Non-pigmented ciliary epithelial cell (primary cell): ENCODE data around the gene WEE2.

ENCODE experiments used
- DNase-seq: peaks from one replicate; pipeline ENCODE4 v3.0.0-alpha.2; 2010; ENCODE audit warnings: low read depth

Gene WEE2

GRCh38 chr7:141691540-141691939 lies 16.6 kb upstream of the WEE2 start:
- DNase-seq = no peak

- no peak for DNase-seq
Measured at GRCh38 chr7:141691961-141692360, 16.2 kb upstream of the WEE2 start.

GRCh38 chr7:141693082-141693481 lies 15.1 kb upstream of the WEE2 start:
- DNase-seq = no peak

GRCh38 chr7:141695803-141696289 lies 12.3 kb upstream of the WEE2 start:
- DNase-seq = no peak

GRCh38 chr7:141696348-141696747 lies 11.8 kb upstream of the WEE2 start:
- no peak for DNase-seq

GRCh38 chr7:141697211-141697871 lies 10.8 kb upstream of the WEE2 start:
- peak; percentile 65 for DNase-seq

- DNase-seq = no peak
Measured at GRCh38 chr7:141698247-141699015, 9.7 kb upstream of the WEE2 start.

GRCh38 chr7:141699860-141700259 lies 8.3 kb upstream of the WEE2 start:
- no peak for DNase-seq

GRCh38 chr7:141700296-141700847 lies 7.8 kb upstream of the WEE2 start:
- no peak for DNase-seq

- no peak for DNase-seq
Measured at GRCh38 chr7:141700848-141701371, 7.2 kb upstream of the WEE2 start.

GRCh38 chr7:141701489-141702046 lies 6.6 kb upstream of the WEE2 start:
- no peak for DNase-seq

GRCh38 chr7:141702047-141702567 lies 6.0 kb upstream of the WEE2 start, which contains the start of gene DENND11:
TSS of gene DENND11 (minus strand) at chr7:141702166. CDS start at chr7:141702153, 13 bp downstream.
- DNase-seq = no peak

GRCh38 chr7:141702892-141703291 lies 5.3 kb upstream of the WEE2 start:
- DNase-seq = no peak

GRCh38 chr7:141704112-141704511 lies 4.0 kb upstream of the WEE2 start:
- DNase-seq = no peak

- no peak for DNase-seq
Measured at GRCh38 chr7:141704741-141705140, 3.4 kb upstream of the WEE2 start.

- no peak for DNase-seq
Measured at GRCh38 chr7:141706239-141707064, 1.7 kb upstream of the WEE2 start.

- DNase-seq = no peak
Measured at GRCh38 chr7:141709318-141709717, 1.2 kb downstream of the WEE2 start.

- no peak for DNase-seq
Measured at GRCh38 chr7:141709749-141710148, 1.6 kb downstream of the WEE2 start.

- no peak for DNase-seq
Measured at GRCh38 chr7:141710301-141710700, 2.1 kb downstream of the WEE2 start.

GRCh38 chr7:141712603-141713255 lies 4.6 kb downstream of the WEE2 start:
- DNase-seq = no peak

- DNase-seq = no peak
Measured at GRCh38 chr7:141713890-141714289, 5.7 kb downstream of the WEE2 start.
